ENCODE data around the gene NRXN3. TPM values are rescaled to one million over a fixed set of nuclear protein-coding genes. Genes with fewer than 3 reads are reported as not detected.

The NRXN3 gene
- polyA plus RNA-seq, 1 donor from 2014 or later, result 110 TPM

DNA sequence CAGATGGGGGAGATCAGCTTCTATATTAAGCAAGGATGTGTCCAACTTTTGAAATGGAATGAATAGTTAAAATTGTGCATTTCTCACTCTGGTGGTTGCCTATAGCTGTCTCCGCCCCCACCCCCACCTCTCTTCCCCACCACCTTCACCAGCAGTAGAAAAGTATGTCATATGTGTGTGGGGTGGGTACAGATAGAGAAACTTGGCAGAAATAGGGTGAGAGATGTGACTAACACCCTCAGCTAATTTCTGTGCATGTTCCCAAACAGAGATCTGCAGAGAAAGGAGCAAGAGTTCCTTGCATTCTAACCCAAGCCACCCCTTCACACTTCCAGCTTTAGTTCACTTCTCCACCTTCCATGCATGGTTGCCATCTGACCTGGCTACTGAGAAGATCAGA lies 980.1 kb downstream of the NRXN3 start:
- Histone ChIP-seq H3K27me3 (ENCODE audit: insufficient read depth, low read depth, low read length) (no peaks in the 10 kb centered on the region), H3F3A (ENCODE audit: insufficient read depth, low read length, poor library complexity, severe bottlenecking) (no peaks in the 10 kb centered on the region), H3K36me3 (ENCODE audit: insufficient read depth, low read length) (no peaks in the 10 kb centered on the region), H2AFZ (ENCODE audit: low read depth, low read length) (no peak overlapping the region), H3K9ac (ENCODE audit: low read length) (no peak overlapping the region), H3K4me2 (ENCODE audit: low read length) (no peak overlapping the region), H3K9me2 (ENCODE audit: insufficient read depth, low read length) (no peaks in the 10 kb centered on the region), H3K27ac (ENCODE audit: low read length) (no peak overlapping the region), H4K20me1 (ENCODE audit: insufficient read depth) (no peaks in the 10 kb centered on the region), H3K4me3 (ENCODE audit: low read length) (no peak overlapping the region), H3K9me3 (ENCODE audit: low read length) (no peaks in the 10 kb centered on the region), H3K79me2 (replicated peaks; ENCODE audit: insufficient read depth, low read length) (no peaks in the 10 kb centered on the region)
- TF ChIP-seq, protein P1, sequence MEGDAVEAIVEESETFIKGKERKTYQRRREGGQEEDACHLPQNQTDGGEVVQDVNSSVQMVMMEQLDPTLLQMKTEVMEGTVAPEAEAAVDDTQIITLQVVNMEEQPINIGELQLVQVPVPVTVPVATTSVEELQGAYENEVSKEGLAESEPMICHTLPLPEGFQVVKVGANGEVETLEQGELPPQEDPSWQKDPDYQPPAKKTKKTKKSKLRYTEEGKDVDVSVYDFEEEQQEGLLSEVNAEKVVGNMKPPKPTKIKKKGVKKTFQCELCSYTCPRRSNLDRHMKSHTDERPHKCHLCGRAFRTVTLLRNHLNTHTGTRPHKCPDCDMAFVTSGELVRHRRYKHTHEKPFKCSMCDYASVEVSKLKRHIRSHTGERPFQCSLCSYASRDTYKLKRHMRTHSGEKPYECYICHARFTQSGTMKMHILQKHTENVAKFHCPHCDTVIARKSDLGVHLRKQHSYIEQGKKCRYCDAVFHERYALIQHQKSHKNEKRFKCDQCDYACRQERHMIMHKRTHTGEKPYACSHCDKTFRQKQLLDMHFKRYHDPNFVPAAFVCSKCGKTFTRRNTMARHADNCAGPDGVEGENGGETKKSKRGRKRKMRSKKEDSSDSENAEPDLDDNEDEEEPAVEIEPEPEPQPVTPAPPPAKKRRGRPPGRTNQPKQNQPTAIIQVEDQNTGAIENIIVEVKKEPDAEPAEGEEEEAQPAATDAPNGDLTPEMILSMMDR (IDR thresholded peaks at IDR 0.05; ENCODE audit: poor library complexity, severe bottlenecking), result no peak
- no peak for TF ChIP-seq SMC3 (conservative IDR thresholded peaks at IDR 0.05; ENCODE audit: poor library complexity)

DNA sequence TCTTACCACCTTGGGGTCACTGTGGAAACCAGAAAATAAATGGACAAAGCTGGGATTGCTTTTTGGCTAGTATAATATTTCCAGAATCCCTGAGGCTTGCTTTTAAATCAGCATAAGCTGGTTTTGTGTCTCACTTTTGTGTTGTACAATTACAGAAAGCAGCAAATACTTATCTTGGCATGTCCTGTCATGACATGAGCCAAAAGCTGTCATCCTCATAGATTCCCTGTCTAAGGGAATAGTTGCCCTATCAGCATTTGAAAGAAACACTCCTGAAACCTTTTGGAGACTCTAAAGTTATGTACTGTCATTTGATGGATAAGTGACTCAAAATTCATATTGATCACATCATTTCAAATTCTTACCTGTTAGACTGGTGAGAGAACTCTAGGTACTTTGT lies 987.2 kb downstream of the NRXN3 start:
- H3K4me2 ChIP-seq (ENCODE audit: low read length), result no peak overlapping the region
- no peaks in the 10 kb centered on the region for H3K36me3 ChIP-seq (ENCODE audit: insufficient read depth, low read length)
- H3K27ac ChIP-seq (ENCODE audit: low read length), result no peak overlapping the region
- H3K79me2 ChIP-seq (replicated peaks; ENCODE audit: insufficient read depth, low read length), result no peaks in the 10 kb centered on the region
- no peaks in the 10 kb centered on the region for H3K9me3 ChIP-seq (ENCODE audit: low read length)
- no peaks in the 10 kb centered on the region for H3F3A ChIP-seq (ENCODE audit: insufficient read depth, low read length, poor library complexity, severe bottlenecking)
- no peaks in the 10 kb centered on the region for H3K27me3 ChIP-seq (ENCODE audit: insufficient read depth, low read depth, low read length)
- H3K4me3 ChIP-seq (ENCODE audit: low read length), result no peak overlapping the region
- H2AFZ ChIP-seq (ENCODE audit: low read depth, low read length), result no peak overlapping the region
- no peaks in the 10 kb centered on the region for H3K9me2 ChIP-seq (ENCODE audit: insufficient read depth, low read length)
- TF ChIP-seq SMC3 (conservative IDR thresholded peaks at IDR 0.05; ENCODE audit: poor library complexity) (no peak), MXI1 (conservative IDR thresholded peaks at IDR 0.05; ENCODE audit: poor library complexity, severe bottlenecking) (no peak), EZH2 (IDR thresholded peaks at IDR 0.05; ENCODE audit: borderline replicate concordance, insufficient read depth, low read length, poor library complexity, severe bottlenecking) (no peak), TAF1 (IDR thresholded peaks at IDR 0.05; ENCODE audit: low read depth) (no peak), POLR2AphosphoS5 (IDR thresholded peaks at IDR 0.05) (peak; percentile 77), EP300 (conservative IDR thresholded peaks at IDR 0.05; ENCODE audit: poor library complexity, severe bottlenecking) (peak; percentile 88), RAD21 (conservative IDR thresholded peaks at IDR 0.05) (no peak)
- TF ChIP-seq, protein P1 (IDR thresholded peaks at IDR 0.05; ENCODE audit: poor library complexity, severe bottlenecking), result no peak
- TF ChIP-seq, protein P2, sequence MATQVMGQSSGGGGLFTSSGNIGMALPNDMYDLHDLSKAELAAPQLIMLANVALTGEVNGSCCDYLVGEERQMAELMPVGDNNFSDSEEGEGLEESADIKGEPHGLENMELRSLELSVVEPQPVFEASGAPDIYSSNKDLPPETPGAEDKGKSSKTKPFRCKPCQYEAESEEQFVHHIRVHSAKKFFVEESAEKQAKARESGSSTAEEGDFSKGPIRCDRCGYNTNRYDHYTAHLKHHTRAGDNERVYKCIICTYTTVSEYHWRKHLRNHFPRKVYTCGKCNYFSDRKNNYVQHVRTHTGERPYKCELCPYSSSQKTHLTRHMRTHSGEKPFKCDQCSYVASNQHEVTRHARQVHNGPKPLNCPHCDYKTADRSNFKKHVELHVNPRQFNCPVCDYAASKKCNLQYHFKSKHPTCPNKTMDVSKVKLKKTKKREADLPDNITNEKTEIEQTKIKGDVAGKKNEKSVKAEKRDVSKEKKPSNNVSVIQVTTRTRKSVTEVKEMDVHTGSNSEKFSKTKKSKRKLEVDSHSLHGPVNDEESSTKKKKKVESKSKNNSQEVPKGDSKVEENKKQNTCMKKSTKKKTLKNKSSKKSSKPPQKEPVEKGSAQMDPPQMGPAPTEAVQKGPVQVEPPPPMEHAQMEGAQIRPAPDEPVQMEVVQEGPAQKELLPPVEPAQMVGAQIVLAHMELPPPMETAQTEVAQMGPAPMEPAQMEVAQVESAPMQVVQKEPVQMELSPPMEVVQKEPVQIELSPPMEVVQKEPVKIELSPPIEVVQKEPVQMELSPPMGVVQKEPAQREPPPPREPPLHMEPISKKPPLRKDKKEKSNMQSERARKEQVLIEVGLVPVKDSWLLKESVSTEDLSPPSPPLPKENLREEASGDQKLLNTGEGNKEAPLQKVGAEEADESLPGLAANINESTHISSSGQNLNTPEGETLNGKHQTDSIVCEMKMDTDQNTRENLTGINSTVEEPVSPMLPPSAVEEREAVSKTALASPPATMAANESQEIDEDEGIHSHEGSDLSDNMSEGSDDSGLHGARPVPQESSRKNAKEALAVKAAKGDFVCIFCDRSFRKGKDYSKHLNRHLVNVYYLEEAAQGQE (IDR thresholded peaks at IDR 0.05; ENCODE audit: borderline replicate concordance), result no peak
- no peaks in the 10 kb centered on the region for H4K20me1 ChIP-seq (ENCODE audit: insufficient read depth)
- no peak overlapping the region for H3K9ac ChIP-seq (ENCODE audit: low read length)
